ENCODE data around the gene USF2.
"Not testable (repeated sequence)": the region's sequence is repeated elsewhere in the genome, so short reads cannot be mapped to it uniquely, and the experiment has no call there.

USF2 gene

GRCh38 chr19:35285465-35285864 is 16.7 kb downstream of the USF2 start:
- not testable (repeated sequence) for DNase-seq

GRCh38 chr19:35286101-35286500 is 17.3 kb downstream of the USF2 start:
- not testable (repeated sequence) for DNase-seq

- DNase-seq, result no peak
Observed at GRCh38 chr19:35287713-35288112, 19.0 kb downstream of the USF2 start.

GRCh38 chr19:35288331-35288730 is 19.6 kb downstream of the USF2 start:
- no peak for DNase-seq

- DNase-seq, result no peak
Observed at GRCh38 chr19:35288906-35289305, 20.1 kb downstream of the USF2 start.

GRCh38 chr19:35290381-35291127 is 21.8 kb downstream of the USF2 start:
- DNase-seq, result peak; percentile 72 to 78

- peak in 1 of 2 donors; percentile 69 for DNase-seq
Observed at GRCh38 chr19:35291259-35291658, 22.5 kb downstream of the USF2 start.

- DNase-seq, result peak; percentile 89 to 91
Observed at GRCh38 chr19:35291916-35292315, 23.2 kb downstream of the USF2 start, which contains the start of gene MAG. MAG (plus strand) TSS chr19:35292161; CDS start chr19:35295409, 3,248 bp downstream.

GRCh38 chr19:35292421-35293362 is 23.9 kb downstream of the USF2 start:
- DNase-seq, result no peak

- peak; percentile 38 to 65 for DNase-seq
Observed at GRCh38 chr19:35293363-35293739, 24.6 kb downstream of the USF2 start.

GRCh38 chr19:35293808-35294207 is 25.0 kb downstream of the USF2 start:
- no peak for DNase-seq

GRCh38 chr19:35294328-35294727 is 25.6 kb downstream of the USF2 start:
- DNase-seq, result no peak

- no peak for DNase-seq
Observed at GRCh38 chr19:35294859-35295791, 26.4 kb downstream of the USF2 start.

GRCh38 chr19:35295792-35296462 is 27.2 kb downstream of the USF2 start:
- DNase-seq, result no peak

GRCh38 chr19:35296644-35297514 is 28.1 kb downstream of the USF2 start:
- DNase-seq, result no peak

GRCh38 chr19:35297515-35297848 is 28.7 kb downstream of the USF2 start:
- DNase-seq, result no peak

GRCh38 chr19:35297922-35298321 is 29.2 kb downstream of the USF2 start:
- no peak for DNase-seq

- no peak for DNase-seq
Observed at GRCh38 chr19:35298561-35298972, 29.8 kb downstream of the USF2 start.

- DNase-seq, result peak; percentile 41 to 77
Observed at GRCh38 chr19:35299523-35300338, 31.0 kb downstream of the USF2 start.

- no peak for DNase-seq
Observed at GRCh38 chr19:35300339-35300649, 31.5 kb downstream of the USF2 start.

Data from hippocampal formation (tissue), 2 donors.